Activated CD4-positive, alpha-beta T cell treated with anti-CD3 and anti-CD28 coated beads, Interleukin-2, Interleukin-6, amounts not matched to agents 100 ng/mL and 50 ng/mL, durations not matched to agents 16 hours and 8 hours (primary cell): ENCODE data around the gene PDP2.
"Not testable (repeated sequence)": the region's sequence is repeated elsewhere in the genome, so short reads cannot be mapped to it uniquely, and the experiment has no call there.

Experiments used
- DNase-seq: peaks from one replicate; pipeline ENCODE4 v3.0.0-alpha.2; 2020

The PDP2 gene

GRCh38 chr16:66856184-66856730 lies 24.1 kb upstream of the PDP2 start:
- DNase-seq: no peak

- no peak for DNase-seq
Observed at GRCh38 chr16:66856801-66857200, 23.5 kb upstream of the PDP2 start.

DNA sequence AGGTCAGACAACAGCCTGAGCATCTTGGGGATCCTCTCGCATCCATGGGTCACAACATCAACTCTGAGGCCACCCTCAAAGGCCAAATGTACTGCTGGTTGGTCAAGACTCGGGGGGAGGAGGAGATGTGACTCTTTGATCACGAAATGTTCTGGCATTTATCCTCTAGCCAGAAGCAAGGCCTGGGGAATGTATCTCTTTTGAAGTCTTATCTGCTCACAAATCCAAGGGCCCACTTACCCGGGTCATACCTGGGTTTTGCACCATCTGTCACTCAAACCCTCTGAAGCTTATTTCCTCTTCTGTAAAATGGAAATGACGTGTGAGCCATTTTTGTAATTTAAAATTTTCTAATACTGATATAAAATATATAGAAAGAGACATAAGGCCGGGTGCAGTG lies 22.9 kb upstream of the PDP2 start:
- no peak for DNase-seq

- no peak for DNase-seq
Observed at GRCh38 chr16:66858740-66859396, 21.4 kb upstream of the PDP2 start.

- no peak for DNase-seq
Observed at GRCh38 chr16:66859397-66860068, 20.8 kb upstream of the PDP2 start.

- DNase-seq: no peak
Observed at GRCh38 chr16:66862023-66862520, 18.2 kb upstream of the PDP2 start.

GRCh38 chr16:66863707-66864106 lies 16.6 kb upstream of the PDP2 start:
- no peak for DNase-seq

DNA sequence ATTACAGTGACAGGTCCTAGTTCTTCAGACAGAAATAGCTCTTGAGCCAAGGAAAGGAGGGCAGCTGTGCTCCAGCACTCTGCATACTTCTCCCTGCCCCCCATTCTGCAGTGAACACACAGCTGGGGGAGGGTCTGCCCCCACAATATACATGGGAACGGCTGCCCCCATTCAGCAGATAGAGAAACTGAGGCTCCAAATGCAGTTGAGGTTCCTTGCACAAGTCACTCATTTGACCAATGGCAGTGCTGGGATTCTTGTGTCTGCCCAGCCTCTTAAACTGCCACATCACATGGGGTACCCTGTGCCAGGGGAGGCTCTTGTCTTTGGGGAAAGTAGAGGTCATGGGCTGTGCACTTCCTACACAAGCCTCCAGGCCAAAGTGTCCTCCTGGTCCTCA lies 10.9 kb upstream of the PDP2 start:
- DNase-seq: no peak

DNA sequence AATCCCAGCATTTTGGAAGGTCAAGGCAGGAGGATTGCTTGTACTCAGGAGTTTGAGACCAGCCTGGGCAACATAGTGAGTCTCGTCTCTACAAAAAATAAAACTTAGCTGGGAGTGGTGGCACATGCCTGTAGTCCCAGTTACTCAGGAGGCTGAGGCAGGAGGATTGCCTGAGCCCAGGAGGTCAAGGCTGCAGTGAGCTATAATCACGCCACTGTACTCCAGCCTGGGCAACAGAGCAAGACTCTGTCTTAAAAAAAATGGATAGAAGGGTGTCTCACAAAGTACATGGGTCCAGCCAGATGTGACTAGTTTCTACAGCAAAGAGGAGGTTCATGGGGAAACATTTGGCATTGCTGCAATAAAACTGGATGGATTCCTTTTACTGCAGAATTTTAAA lies 9.0 kb upstream of the PDP2 start:
- not testable (repeated sequence) for DNase-seq

DNA sequence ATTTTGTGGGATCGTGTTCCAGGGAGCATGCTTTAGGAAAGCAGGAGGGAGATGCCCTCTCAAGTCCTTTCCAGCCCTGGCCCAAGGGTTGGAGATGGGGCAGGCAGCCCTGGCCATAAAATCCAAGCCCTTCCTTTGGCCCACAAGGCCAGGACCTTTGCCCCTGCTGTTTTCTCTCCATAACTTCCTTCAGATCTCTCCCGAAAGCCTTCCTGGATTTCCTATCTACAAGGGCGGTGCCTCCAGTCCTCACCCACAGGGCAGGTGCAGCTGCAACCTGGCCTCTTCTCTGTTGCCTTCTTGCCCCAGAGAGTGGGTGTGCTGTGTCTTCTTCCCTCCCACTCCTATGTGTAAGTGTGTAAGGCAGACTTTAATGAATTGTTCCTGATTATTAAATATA lies 8.5 kb upstream of the PDP2 start:
- no peak for DNase-seq

- no peak for DNase-seq
Observed at GRCh38 chr16:66872559-66872942, 7.8 kb upstream of the PDP2 start.

- DNase-seq: peak; percentile 98
Observed at GRCh38 chr16:66872943-66873684, 7.2 kb upstream of the PDP2 start.

GRCh38 chr16:66873685-66874055 lies 6.6 kb upstream of the PDP2 start:
- no peak for DNase-seq

GRCh38 chr16:66874079-66874775 lies 6.1 kb upstream of the PDP2 start:
- peak; percentile 75 for DNase-seq

DNA sequence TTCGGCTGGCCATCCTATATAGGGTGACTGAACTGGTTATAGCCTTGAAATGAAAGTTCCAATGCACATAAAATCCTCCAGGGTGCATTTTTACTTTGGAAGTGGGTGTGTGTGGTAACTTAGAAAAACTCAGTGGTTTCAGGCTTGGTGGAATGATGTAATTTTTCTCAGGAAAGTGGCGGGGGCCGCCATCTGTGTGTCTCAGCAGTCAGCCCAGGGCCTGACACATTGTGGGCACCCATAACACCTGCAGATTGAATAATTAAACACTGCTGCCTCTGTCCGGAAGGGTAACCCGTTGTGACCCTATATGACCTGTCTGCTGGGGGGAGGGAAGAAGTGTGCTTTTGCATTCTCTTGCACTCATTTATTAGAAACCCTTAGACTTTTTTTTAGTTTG lies 2.2 kb upstream of the PDP2 start:
- peak; percentile 75 for DNase-seq

DNA sequence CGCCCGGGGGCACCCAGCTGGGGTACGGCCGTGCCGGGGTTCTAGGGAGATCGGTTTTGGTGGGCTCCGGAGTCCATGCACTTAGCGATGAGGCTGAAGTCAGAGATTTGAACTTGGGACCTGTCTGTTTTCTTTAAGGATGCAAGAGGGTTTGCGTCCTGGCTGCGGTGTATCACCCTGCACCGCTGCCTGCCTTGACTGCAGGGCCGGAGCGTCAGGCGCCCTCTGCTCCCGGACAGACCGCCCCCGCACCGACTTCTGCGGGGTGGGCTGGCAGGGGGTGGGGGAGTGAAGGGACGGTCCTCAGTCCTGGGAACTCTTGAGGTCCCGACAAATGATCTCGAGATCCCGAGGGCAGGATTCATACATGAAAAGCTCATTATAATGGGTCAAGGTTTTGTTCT lies 701 bp downstream of the PDP2 start:
- DNase-seq: no peak

- no peak for DNase-seq
Observed at GRCh38 chr16:66881560-66881959, 1.2 kb downstream of the PDP2 start.

DNA sequence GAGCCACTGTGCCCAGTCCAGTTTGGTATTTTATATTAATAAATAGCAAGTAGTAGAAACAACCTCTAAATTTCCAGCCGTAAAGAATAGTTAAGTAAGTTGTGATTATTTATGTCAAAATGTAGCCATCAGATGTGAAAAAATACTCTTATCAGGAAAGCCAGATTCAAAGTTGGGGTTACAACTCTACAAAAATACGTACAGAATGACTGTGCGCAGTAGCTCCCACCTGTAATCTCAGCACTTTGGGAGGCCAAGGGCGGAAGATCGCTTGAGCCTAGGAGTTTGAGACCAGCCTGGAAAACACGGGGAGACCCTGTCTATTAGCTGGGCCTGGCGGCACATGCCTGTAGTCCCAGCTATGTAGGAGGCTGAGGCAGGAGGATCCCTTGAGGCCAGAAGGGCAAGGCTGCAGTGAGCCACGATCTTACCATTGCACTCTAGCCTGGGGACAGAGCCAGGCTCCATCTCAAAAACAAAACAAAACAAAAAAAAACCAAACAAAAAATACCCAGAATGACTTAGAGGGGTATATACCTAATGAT lies 1.7 kb downstream of the PDP2 start:
- DNase-seq: no peak

DNA sequence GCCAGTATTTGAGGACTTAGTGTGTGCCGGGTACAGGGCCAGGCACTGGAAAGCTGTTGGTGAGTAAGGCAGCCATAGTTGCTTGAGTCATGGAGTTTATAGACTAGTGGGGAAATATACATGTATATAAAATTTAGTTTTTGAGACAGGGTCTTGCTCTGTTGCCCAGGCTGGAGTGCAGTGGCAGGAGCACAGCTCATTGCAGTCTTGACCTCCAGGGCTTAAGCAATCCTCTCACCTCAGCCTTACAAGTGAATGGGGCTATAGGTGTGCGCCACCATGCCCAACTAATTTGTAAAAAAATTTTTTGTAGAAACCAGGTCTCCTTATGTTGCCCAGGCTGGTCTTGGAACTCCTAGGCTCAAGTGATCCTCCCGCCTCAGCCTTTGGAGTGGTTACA lies 2.4 kb downstream of the PDP2 start:
- DNase-seq: no peak

- DNase-seq: no peak
Observed at GRCh38 chr16:66885491-66885890, 5.2 kb downstream of the PDP2 start.

- no peak for DNase-seq
Observed at GRCh38 chr16:66886321-66886720, 6.0 kb downstream of the PDP2 start.

GRCh38 chr16:66886914-66887313 lies 6.6 kb downstream of the PDP2 start:
- no peak for DNase-seq
